ENCODE results near the gene CDH13.

CDH13 gene

DNA sequence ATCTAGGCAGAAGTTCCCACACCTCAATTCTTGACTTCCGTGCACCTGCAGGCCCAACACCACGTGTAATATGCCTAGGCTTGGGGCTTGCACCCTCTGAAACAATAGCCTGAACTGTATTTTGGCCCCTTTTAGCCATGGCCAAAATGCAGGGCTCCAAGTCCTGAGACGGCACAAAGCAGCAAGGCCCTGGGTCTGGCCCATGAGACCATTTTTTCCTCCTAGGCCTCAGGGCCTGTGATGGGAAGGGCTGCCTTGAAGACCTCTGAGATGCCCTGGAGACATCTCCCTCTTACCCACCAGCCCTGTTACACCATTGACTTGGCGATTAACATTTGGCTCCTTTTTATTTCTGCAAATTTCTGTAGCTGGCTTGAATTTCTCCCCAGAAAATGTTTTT is 238.6 kb downstream of the CDH13 start:
- TF ChIP-seq, protein P1, sequence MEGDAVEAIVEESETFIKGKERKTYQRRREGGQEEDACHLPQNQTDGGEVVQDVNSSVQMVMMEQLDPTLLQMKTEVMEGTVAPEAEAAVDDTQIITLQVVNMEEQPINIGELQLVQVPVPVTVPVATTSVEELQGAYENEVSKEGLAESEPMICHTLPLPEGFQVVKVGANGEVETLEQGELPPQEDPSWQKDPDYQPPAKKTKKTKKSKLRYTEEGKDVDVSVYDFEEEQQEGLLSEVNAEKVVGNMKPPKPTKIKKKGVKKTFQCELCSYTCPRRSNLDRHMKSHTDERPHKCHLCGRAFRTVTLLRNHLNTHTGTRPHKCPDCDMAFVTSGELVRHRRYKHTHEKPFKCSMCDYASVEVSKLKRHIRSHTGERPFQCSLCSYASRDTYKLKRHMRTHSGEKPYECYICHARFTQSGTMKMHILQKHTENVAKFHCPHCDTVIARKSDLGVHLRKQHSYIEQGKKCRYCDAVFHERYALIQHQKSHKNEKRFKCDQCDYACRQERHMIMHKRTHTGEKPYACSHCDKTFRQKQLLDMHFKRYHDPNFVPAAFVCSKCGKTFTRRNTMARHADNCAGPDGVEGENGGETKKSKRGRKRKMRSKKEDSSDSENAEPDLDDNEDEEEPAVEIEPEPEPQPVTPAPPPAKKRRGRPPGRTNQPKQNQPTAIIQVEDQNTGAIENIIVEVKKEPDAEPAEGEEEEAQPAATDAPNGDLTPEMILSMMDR (conservative IDR thresholded peaks at IDR 0.05) = no peak
- TF ChIP-seq ZFX (IDR thresholded peaks at IDR 0.05) = no peak
- no peak overlapping the region for H3K27ac ChIP-seq

DNA sequence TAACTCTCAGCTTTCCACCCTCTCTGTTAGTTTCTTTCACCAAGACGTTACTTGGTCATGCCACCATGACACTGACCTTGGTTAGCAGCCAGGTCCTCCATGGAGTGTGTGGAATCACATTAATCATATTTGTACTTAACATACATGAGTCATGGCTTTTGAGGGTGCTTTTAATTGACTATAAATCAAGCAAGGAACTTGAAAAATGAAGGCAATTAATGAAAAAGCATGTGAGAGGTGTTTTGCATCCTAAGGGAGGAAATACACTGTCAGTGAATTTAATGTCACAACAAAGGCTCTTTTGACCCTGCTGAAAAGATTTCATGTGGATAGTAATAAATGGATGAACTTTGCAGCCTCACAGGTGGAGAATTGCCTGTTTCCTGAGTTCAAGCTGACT is 240.7 kb downstream of the CDH13 start:
- no peak for TF ChIP-seq ZFX (IDR thresholded peaks at IDR 0.05)
- TF ChIP-seq, protein P1 (conservative IDR thresholded peaks at IDR 0.05) = no peak
- no peak overlapping the region for H3K27ac ChIP-seq

DNA sequence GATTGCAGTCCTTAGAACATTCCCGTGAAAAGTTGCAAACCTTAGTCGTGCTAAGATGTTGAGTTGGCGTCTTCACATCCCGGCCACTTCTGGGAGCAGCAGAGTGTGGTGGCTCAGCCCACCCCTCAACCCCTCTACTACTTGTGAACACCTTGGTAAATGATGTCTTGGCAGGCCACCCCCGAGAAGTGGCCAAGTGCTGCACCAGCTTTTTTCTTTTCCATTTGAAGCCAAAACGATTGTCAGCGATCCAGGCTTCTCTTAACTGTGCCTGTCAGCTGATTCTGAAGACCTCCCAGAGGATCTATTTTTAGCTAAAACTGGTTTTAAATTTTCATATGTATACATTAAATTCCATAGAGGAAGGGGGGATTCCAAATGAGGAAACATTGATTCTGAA is 247.5 kb downstream of the CDH13 start:
- no peak overlapping the region for H3K27ac ChIP-seq
- no peak for TF ChIP-seq ZFX (IDR thresholded peaks at IDR 0.05)

DNA sequence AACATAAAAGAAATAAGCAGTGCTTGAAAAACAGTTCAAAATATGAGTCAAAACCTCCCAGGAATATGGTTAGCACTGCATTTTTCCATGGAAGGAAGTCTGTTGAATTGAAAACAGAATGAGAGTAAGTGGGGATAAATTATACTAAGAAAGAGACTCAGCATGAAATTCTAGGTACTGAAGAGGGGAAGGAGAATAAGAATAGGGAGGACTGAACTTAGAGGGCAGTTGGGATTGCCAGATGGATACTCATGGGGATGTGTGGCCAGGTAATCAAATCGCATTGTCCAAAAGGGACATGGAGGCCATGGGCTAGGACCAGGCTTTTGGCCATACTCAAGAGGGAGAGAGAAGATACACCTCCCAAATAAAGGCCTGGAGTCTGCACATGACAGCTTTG is 247.9 kb downstream of the CDH13 start:
- H3K27ac ChIP-seq = no peak overlapping the region
- TF ChIP-seq, protein P1 (conservative IDR thresholded peaks at IDR 0.05) = no peak
- no peak for TF ChIP-seq ZFX (IDR thresholded peaks at IDR 0.05)

DNA sequence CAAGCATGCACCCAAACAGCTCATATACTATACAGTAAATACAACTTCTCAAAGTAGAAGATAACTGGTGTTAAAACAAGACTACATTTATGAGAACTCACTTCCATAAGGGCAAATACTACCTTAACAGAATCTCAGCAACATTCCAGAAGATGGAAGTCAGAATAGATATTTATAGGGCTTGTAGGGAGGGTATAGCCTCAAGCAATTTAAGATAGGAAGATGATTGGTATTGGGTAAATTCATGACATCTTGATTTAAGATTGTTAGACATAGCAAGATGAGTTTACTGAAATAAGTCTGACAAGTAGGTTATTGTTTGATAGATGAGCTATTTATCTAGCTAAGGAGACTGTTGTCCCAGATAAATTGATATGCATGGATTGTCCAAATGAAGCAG is 250.2 kb downstream of the CDH13 start:
- H3K27ac ChIP-seq = no peak overlapping the region
- TF ChIP-seq, protein P1 (conservative IDR thresholded peaks at IDR 0.05) = no peak
- TF ChIP-seq ZFX (IDR thresholded peaks at IDR 0.05) = no peak

DNA sequence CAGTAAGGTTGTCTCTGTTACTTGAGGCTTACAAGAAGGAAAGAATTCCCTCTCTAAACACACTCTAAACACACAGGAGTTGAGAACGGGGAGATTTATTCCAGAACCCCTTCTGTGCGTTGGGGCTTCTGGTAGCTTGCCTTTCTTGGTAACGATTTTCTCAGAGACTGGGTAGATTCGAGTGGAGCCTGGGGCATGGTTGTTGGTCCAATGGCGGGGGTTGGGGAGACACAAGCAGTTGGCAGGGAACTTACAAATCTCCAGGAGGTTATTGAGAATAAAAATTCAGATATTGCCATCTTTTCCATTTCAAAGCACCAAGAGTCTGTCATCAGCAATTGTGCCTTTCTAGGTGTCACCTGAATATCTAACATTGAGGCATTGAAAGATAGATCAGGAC is 251.7 kb downstream of the CDH13 start:
- no peak overlapping the region for H3K27ac ChIP-seq
- TF ChIP-seq, protein P1 (conservative IDR thresholded peaks at IDR 0.05) = no peak
- no peak for TF ChIP-seq ZFX (IDR thresholded peaks at IDR 0.05)

DNA sequence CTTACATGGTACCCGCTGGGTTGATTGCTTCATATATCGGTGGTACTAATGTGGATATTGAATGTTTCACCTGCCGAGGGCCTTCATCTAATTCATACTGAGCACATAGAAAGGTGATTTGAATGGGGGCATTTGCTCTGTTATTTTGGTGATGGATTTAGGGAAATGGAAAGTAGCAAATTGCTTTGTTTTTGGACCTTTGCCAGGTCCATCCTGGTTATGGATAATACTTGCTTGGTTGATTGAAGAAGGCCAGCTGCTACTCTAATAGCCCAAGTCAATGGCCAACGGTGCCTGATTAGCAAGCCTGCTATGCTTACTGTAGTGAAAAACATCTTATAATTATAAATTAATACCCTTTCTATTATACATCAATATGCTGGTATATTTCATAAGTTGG is 253.6 kb downstream of the CDH13 start:
- no peak overlapping the region for H3K27ac ChIP-seq
- TF ChIP-seq, protein P1 (conservative IDR thresholded peaks at IDR 0.05) = no peak
- TF ChIP-seq ZFX (IDR thresholded peaks at IDR 0.05) = no peak

DNA sequence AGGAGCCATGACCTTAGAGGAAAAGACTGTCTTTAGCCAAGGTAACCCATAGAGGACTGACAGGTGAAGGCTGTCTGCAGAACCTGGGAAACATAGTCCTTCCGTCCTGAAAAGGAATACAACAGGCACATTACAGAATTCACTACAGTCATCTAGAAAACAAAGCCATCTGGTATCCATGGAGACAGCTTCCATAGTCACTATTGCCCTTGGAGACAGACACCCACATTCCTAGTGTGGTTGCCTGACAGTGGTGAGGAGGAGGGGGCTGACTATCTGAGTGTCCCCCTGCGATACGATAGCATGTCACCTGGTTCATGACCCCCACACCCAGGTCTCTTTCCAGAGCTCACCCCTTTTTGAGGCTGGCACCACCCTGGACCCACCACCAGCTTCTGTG is 254.7 kb downstream of the CDH13 start:
- no peak for TF ChIP-seq ZFX (IDR thresholded peaks at IDR 0.05)
- TF ChIP-seq, protein P1 (conservative IDR thresholded peaks at IDR 0.05) = no peak
- H3K27ac ChIP-seq = no peak overlapping the region
